Measurements from ENCODE around the gene C4B. TPM values are rescaled to one million over a fixed set of nuclear protein-coding genes. Genes with fewer than 3 reads are reported as not detected.
A peak's percentile ranks its signal among the peaks of the same experiment; 100 is the strongest.
"Not testable (repeated sequence)": the region's sequence is repeated elsewhere in the genome, so short reads cannot be mapped to it uniquely, and the experiment has no call there.

C4B gene
- total and polyA plus RNA-seq, 3 experiments from 2014 or later: 0.70 to 3.7 (median 2.2) TPM

- H3K27me3 ChIP-seq (ENCODE audit: insufficient read depth, low read length, poor library complexity, severe bottlenecking); H3K4me1 Mint-ChIP-seq; H3K4me3 ChIP-seq (ENCODE audit: low read length); POLR2A ChIA-PET; H3K4me1 ChIP-seq (ENCODE audit: insufficient read depth, low read length); H3K27ac ChIP-seq (ENCODE audit: low read depth, low read length); H3K27ac Mint-ChIP-seq; H3K9me3 Mint-ChIP-seq; H3K4me3 Mint-ChIP-seq; H3K9me3 ChIP-seq (ENCODE audit: low read length); H3K36me3 Mint-ChIP-seq; CTCF ChIA-PET; DNase-seq; H3K36me3 ChIP-seq (ENCODE audit: insufficient read depth, low read length); H3K27me3 Mint-ChIP-seq: not testable (repeated sequence)
These were observed 20.9 kb downstream of the C4B start for GRCh38 chr6:32035283-32036013.

GRCh38 chr6:32037136-32037535 is 22.5 kb downstream of the C4B start:
- H3K4me1 Mint-ChIP-seq: not testable (repeated sequence)

GRCh38 chr6:32037598-32038524 is 23.3 kb downstream of the C4B start, which contains the start of gene CYP21A2:
Gene CYP21A2, plus strand, starts transcription at chr6:32038415. Its CDS starts 8 bp downstream, at chr6:32038423.
- H3K36me3 Mint-ChIP-seq; H3K4me1 ChIP-seq (ENCODE audit: insufficient read depth, low read length); H3K4me3 ChIP-seq (ENCODE audit: low read length); H3K9me3 Mint-ChIP-seq; H3K27me3 ChIP-seq (ENCODE audit: insufficient read depth, low read length, poor library complexity, severe bottlenecking); H3K27ac ChIP-seq (ENCODE audit: low read depth, low read length); H3K9me3 ChIP-seq (ENCODE audit: low read length); CTCF ChIA-PET; DNase-seq; H3K27me3 Mint-ChIP-seq; H3K4me1 Mint-ChIP-seq; POLR2A ChIA-PET; H3K36me3 ChIP-seq (ENCODE audit: insufficient read depth, low read length): not testable (repeated sequence)
- peak within 1 kb of the TSS; percentile 40 to 86 (median 68) for H3K27ac Mint-ChIP-seq
- H3K4me3 Mint-ChIP-seq: peak within 1 kb of the TSS in 3 of 7 donors; percentile 2 to 34 (median 32)

More at GRCh38 chr6:32037136-32037535, 22.5 kb downstream of the C4B start:
- H3K36me3 Mint-ChIP-seq; H3K9me3 Mint-ChIP-seq; POLR2A ChIA-PET; H3K4me3 Mint-ChIP-seq; CTCF ChIA-PET; H3K27me3 ChIP-seq (ENCODE audit: insufficient read depth, low read length, poor library complexity, severe bottlenecking); H3K4me3 ChIP-seq (ENCODE audit: low read length); H3K27me3 Mint-ChIP-seq; H3K4me1 ChIP-seq (ENCODE audit: insufficient read depth, low read length); H3K9me3 ChIP-seq (ENCODE audit: low read length); H3K36me3 ChIP-seq (ENCODE audit: insufficient read depth, low read length); H3K27ac Mint-ChIP-seq; H3K27ac ChIP-seq (ENCODE audit: low read depth, low read length); DNase-seq: not testable (repeated sequence)

- H3K9me3 ChIP-seq (ENCODE audit: low read length); H3K36me3 Mint-ChIP-seq; H3K27ac Mint-ChIP-seq; CTCF ChIA-PET; POLR2A ChIA-PET; DNase-seq; H3K4me1 ChIP-seq (ENCODE audit: insufficient read depth, low read length); H3K36me3 ChIP-seq (ENCODE audit: insufficient read depth, low read length); H3K27me3 Mint-ChIP-seq; H3K27ac ChIP-seq (ENCODE audit: low read depth, low read length); H3K4me1 Mint-ChIP-seq; H3K4me3 Mint-ChIP-seq; H3K27me3 ChIP-seq (ENCODE audit: insufficient read depth, low read length, poor library complexity, severe bottlenecking); H3K4me3 ChIP-seq (ENCODE audit: low read length); H3K9me3 Mint-ChIP-seq: not testable (repeated sequence)
These were observed 24.3 kb downstream of the C4B start for GRCh38 chr6:32038878-32039277.

- H3K9me3 Mint-ChIP-seq; H3K27me3 ChIP-seq (ENCODE audit: insufficient read depth, low read length, poor library complexity, severe bottlenecking); H3K36me3 ChIP-seq (ENCODE audit: insufficient read depth, low read length); H3K27ac Mint-ChIP-seq; H3K27me3 Mint-ChIP-seq; H3K36me3 Mint-ChIP-seq; H3K4me3 Mint-ChIP-seq; H3K27ac ChIP-seq (ENCODE audit: low read depth, low read length); CTCF ChIA-PET; H3K4me1 ChIP-seq (ENCODE audit: insufficient read depth, low read length); H3K4me1 Mint-ChIP-seq; H3K4me3 ChIP-seq (ENCODE audit: low read length); POLR2A ChIA-PET; DNase-seq; H3K9me3 ChIP-seq (ENCODE audit: low read length): not testable (repeated sequence)
These were observed 25.0 kb downstream of the C4B start for GRCh38 chr6:32039321-32040274.

- H3K27me3 Mint-ChIP-seq; H3K36me3 ChIP-seq (ENCODE audit: insufficient read depth, low read length); DNase-seq; POLR2A ChIA-PET; H3K27me3 ChIP-seq (ENCODE audit: insufficient read depth, low read length, poor library complexity, severe bottlenecking); H3K4me3 ChIP-seq (ENCODE audit: low read length); CTCF ChIA-PET; H3K9me3 ChIP-seq (ENCODE audit: low read length); H3K4me1 ChIP-seq (ENCODE audit: insufficient read depth, low read length); H3K27ac Mint-ChIP-seq; H3K4me1 Mint-ChIP-seq; H3K36me3 Mint-ChIP-seq; H3K27ac ChIP-seq (ENCODE audit: low read depth, low read length); H3K4me3 Mint-ChIP-seq; H3K9me3 Mint-ChIP-seq: not testable (repeated sequence)
These were observed 25.9 kb downstream of the C4B start for GRCh38 chr6:32040299-32041049.

GRCh38 chr6:32041050-32041321 is 26.4 kb downstream of the C4B start:
- H3K36me3 ChIP-seq (ENCODE audit: insufficient read depth, low read length); H3K9me3 Mint-ChIP-seq; H3K4me1 Mint-ChIP-seq; H3K4me3 Mint-ChIP-seq; H3K9me3 ChIP-seq (ENCODE audit: low read length); H3K27me3 ChIP-seq (ENCODE audit: insufficient read depth, low read length, poor library complexity, severe bottlenecking); H3K4me3 ChIP-seq (ENCODE audit: low read length); H3K4me1 ChIP-seq (ENCODE audit: insufficient read depth, low read length); DNase-seq; H3K36me3 Mint-ChIP-seq; H3K27ac ChIP-seq (ENCODE audit: low read depth, low read length); H3K27me3 Mint-ChIP-seq; CTCF ChIA-PET; H3K27ac Mint-ChIP-seq: not testable (repeated sequence)
- POLR2A ChIA-PET: interaction anchor here (0.6 kb wide), 1 partner anchor 1164 kb away, joined by 4 read pairs; the partner anchor contains the start of gene HSD17B8

Data from CD8-positive, alpha-beta memory T cell (primary cell).